HepG2 (cell line): Measurements from ENCODE around the gene HPD. TPM values are rescaled to one million over a fixed set of nuclear protein-coding genes. Genes with fewer than 3 reads are reported as not detected.
A peak's percentile ranks its signal among the peaks of the same experiment; 100 is the strongest.

Experiments used
- ARHGAP35 ChIP-seq: sonication (generic); formaldehyde crosslinking; IDR thresholded peaks from 2 replicates; pipeline ENCODE4 v1.9.0; 2022; ENCODE audit warnings: mild to moderate bottlenecking, inconsistent platforms, moderate library complexity, missing genetic modification reagents, borderline replicate concordance
- CEBPB ChIP-seq: IDR thresholded peaks from 2 replicates; pipeline ENCODE4 v1.6.1; 2011; ENCODE audit warnings: low read depth, low read length, improper control_type of control experiment, borderline replicate concordance
- CHD2 ChIP-seq: IDR thresholded peaks from 2 replicates; pipeline ENCODE4 v1.6.1; 2011; ENCODE audit warnings: low read depth, low read length, improper control_type of control experiment
- DRAP1 ChIP-seq: IDR thresholded peaks from 2 replicates; pipeline ENCODE4 v1.6.1; 2016; ENCODE audit warnings: missing genetic modification reagents, missing compliant biosample characterization
- GTF2F1 ChIP-seq: fragments of 150-350 bp; IDR thresholded peaks from 2 replicates; pipeline ENCODE4 v1.6.1; 2014; ENCODE audit warnings: low read length
- HNF4A ChIP-seq: sonication (generic); formaldehyde crosslinking; IDR thresholded peaks from 2 replicates; pipeline ENCODE4 v1.4.0; 2020; ENCODE audit warnings: missing genetic modification reagents
- MLXIP ChIP-seq: sonication (generic); formaldehyde crosslinking; IDR thresholded peaks from 2 replicates; pipeline ENCODE4 v1.9.0; 2021; ENCODE audit warnings: missing genetic modification reagents, borderline replicate concordance
- SAP130 ChIP-seq: IDR thresholded peaks from 2 replicates; pipeline ENCODE4 v1.6.1; 2016; ENCODE audit warnings: low read depth
- SIN3A ChIP-seq: IDR thresholded peaks from 2 replicates; pipeline ENCODE4 v1.6.1; 2011; ENCODE audit warnings: low read depth, mild to moderate bottlenecking, control low read depth, low read length, borderline replicate concordance
- TBX3 ChIP-seq: fragments of 450-650 bp; IDR thresholded peaks from 2 replicates; pipeline ENCODE4 v1.6.1; 2017; ENCODE audit warnings: antibody characterized with exemption, mild to moderate bottlenecking, inconsistent platforms, borderline replicate concordance
- TCF7L2 ChIP-seq: IDR thresholded peaks from 2 replicates; pipeline ENCODE4 v1.6.1; 2011; ENCODE audit warnings: mild to moderate bottlenecking, low read depth, low read length, moderate library complexity
- XBP1 ChIP-seq: sonication (generic); formaldehyde crosslinking; IDR thresholded peaks from 2 replicates; pipeline ENCODE4 v1.5.0; 2020; ENCODE audit warnings: missing genetic modification reagents
- ZMYM3 ChIP-seq: sonication (generic); formaldehyde crosslinking; IDR thresholded peaks from 2 replicates; pipeline ENCODE4 v1.5.1; 2020; ENCODE audit warnings: mild to moderate bottlenecking, missing genetic modification reagents
- ZNF180 ChIP-seq: sonication (generic); formaldehyde crosslinking; IDR thresholded peaks from 2 replicates; pipeline ENCODE4 v1.4.0; 2020; ENCODE audit warnings: low read depth, missing genetic modification reagents, borderline replicate concordance
- ZNF253 ChIP-seq: sonication (generic); formaldehyde crosslinking; IDR thresholded peaks from 2 replicates; pipeline ENCODE4 v1.8.0; 2022; ENCODE audit warnings: mild to moderate bottlenecking, missing genetic modification reagents, borderline replicate concordance
- ZNF570 ChIP-seq: sonication (generic); formaldehyde crosslinking; IDR thresholded peaks from 2 replicates; pipeline ENCODE4 v1.4.0; 2020; ENCODE audit warnings: mild to moderate bottlenecking, missing genetic modification reagents, borderline replicate concordance
- ZNF878 ChIP-seq: sonication (generic); formaldehyde crosslinking; IDR thresholded peaks from 2 replicates; pipeline ENCODE4 v1.8.1; 2023; ENCODE audit warnings: mild to moderate bottlenecking, missing genetic modification reagents, moderate library complexity
- ZSCAN21 ChIP-seq: sonication (generic); formaldehyde crosslinking; IDR thresholded peaks from 2 replicates; pipeline ENCODE4 v1.8.0; 2022; ENCODE audit warnings: mild to moderate bottlenecking, missing genetic modification reagents, moderate library complexity, borderline replicate concordance
- polyA plus RNA-seq, 8 experiments: library from polyadenylated mRNA; depleted of rRNA in 3 of 8; stranded (reverse) in 7 of 8; unstranded in 1 of 8; fragments of >200 nt; fragmentation: Illumina TruSeq in 4 of 8; extraction: Trizol in 4 of 8; gene quantifications; 2 replicates each; pipeline versions ENCODE4 v1.2.1 to v1.2.3, GENCODE V29; 2011 to 2016; ENCODE audit warnings: low read depth in 4 of 8, missing spikeins in 1 of 8, mixed read lengths in 1 of 8; ENCODE audit not compliant: insufficient read depth in 1 of 8
- total RNA-seq, 5 experiments: library from RNA; depleted of rRNA; stranded (reverse); fragments of >200 nt; fragmentation: Illumina TruSeq; extraction: Trizol; gene quantifications; 2 replicates each; pipeline ENCODE4 v1.2.3, GENCODE V29; 2016; ENCODE audit warnings: low read depth in 1 of 5
- TF ChIP-seq, protein P1 (sequence below): sonication (generic); formaldehyde crosslinking; IDR thresholded peaks from 2 replicates; pipeline ENCODE4 v1.4.0; 2020; ENCODE audit warnings: missing genetic modification reagents
- TF ChIP-seq, protein P2 (sequence below): sonication (generic); formaldehyde crosslinking; IDR thresholded peaks from 2 replicates; pipeline ENCODE4 v1.5.1; 2020; ENCODE audit warnings: mild to moderate bottlenecking, missing genetic modification reagents, moderate library complexity

Gene HPD
- total and polyA plus RNA-seq, 2 of the 13 experiments (the other 11 are each of a cell fraction or from before 2014, with no cell fraction given): 120 to 195 TPM

DNA sequence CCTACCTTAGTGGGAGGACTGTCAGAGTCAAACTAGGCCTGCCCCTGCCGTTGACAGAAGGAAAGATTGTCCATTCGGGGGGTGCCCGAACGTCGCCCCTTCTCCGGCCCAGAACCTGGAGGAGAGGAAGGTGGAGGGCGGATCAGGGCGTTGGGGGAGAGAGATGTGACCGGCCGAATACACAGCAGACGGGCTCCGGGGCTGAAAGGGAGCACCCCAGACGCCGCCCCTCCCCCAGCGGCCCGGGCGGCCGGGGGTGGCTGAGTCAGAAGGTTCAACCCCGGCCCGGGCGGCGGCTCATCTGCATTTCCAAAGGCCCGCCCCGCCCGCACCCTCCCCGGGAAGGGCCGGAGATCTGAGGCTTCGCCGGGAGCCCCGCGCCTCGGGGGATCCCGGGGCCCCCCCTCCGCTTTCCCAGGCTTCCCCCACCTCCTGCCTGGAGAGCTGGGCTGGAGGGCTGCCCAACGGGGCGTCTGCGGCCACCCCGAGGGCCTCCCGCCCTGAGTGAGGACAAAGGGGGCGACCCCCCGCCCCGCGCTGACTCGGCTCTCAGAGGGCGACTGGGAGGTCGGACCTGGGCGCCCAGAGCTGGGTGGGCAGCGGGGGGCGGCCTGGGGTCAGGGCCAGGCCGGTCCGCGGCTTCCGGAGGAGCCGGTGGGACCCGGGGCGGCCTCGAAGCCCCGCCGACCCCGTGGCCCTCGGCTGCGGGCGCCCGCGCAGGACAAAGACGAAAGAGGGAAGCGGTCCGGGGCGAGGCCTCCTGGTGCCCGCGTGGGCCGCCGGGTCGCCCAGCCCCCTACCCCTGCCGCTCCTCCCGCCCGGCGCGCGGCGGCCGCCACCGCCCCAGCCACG lies 58.6 kb downstream of the HPD start (continued):
- TF ChIP-seq MLXIP (0 out of 2 replicates have a peak, but pooled peaks have one; percentile 17), SAP130 (CRISPR knock-in tag) (peak; percentile 76), GTF2F1 (no peak), DRAP1 (peak; percentile 20; the same call in 1 of the 2 replicates), ARHGAP35 (CRISPR knock-in tag) (no peak), HNF4A (CRISPR knock-in tag) (peak; percentile 10; the same call in 1 of the 2 replicates), SIN3A (no peak), TBX3 (peak; percentile 27; the same call in 1 of the 2 replicates), ZNF180 (CRISPR knock-in tag) (no peak), CHD2 (no peak), ZSCAN21 (no peak), CEBPB (no peak), ZMYM3 (CRISPR knock-in tag) (no peak), ZNF878 (CRISPR knock-in tag) (no peak), TCF7L2 (no peak), ZNF570 (CRISPR knock-in tag) (no peak), ZNF253 (CRISPR knock-in tag) (no peak), XBP1 (CRISPR knock-in tag) (0 out of 2 replicates have a peak, but pooled peaks have one; percentile 70)
- TF ChIP-seq, protein P1, sequence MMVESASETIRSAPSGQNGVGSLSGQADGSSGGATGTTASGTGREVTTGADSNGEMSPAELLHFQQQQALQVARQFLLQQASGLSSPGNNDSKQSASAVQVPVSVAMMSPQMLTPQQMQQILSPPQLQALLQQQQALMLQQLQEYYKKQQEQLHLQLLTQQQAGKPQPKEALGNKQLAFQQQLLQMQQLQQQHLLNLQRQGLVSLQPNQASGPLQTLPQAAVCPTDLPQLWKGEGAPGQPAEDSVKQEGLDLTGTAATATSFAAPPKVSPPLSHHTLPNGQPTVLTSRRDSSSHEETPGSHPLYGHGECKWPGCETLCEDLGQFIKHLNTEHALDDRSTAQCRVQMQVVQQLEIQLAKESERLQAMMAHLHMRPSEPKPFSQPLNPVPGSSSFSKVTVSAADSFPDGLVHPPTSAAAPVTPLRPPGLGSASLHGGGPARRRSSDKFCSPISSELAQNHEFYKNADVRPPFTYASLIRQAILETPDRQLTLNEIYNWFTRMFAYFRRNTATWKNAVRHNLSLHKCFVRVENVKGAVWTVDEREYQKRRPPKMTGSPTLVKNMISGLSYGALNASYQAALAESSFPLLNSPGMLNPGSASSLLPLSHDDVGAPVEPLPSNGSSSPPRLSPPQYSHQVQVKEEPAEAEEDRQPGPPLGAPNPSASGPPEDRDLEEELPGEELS (CRISPR knock-in tag): peak; percentile 46; the same call in 1 of the 2 replicates
- TF ChIP-seq, protein P2, sequence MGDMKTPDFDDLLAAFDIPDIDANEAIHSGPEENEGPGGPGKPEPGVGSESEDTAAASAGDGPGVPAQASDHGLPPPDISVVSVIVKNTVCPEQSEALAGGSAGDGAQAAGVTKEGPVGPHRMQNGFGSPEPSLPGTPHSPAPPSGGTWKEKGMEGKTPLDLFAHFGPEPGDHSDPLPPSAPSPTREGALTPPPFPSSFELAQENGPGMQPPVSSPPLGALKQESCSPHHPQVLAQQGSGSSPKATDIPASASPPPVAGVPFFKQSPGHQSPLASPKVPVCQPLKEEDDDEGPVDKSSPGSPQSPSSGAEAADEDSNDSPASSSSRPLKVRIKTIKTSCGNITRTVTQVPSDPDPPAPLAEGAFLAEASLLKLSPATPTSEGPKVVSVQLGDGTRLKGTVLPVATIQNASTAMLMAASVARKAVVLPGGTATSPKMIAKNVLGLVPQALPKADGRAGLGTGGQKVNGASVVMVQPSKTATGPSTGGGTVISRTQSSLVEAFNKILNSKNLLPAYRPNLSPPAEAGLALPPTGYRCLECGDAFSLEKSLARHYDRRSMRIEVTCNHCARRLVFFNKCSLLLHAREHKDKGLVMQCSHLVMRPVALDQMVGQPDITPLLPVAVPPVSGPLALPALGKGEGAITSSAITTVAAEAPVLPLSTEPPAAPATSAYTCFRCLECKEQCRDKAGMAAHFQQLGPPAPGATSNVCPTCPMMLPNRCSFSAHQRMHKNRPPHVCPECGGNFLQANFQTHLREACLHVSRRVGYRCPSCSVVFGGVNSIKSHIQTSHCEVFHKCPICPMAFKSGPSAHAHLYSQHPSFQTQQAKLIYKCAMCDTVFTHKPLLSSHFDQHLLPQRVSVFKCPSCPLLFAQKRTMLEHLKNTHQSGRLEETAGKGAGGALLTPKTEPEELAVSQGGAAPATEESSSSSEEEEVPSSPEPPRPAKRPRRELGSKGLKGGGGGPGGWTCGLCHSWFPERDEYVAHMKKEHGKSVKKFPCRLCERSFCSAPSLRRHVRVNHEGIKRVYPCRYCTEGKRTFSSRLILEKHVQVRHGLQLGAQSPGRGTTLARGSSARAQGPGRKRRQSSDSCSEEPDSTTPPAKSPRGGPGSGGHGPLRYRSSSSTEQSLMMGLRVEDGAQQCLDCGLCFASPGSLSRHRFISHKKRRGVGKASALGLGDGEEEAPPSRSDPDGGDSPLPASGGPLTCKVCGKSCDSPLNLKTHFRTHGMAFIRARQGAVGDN (CRISPR knock-in tag): peak; percentile 48; the same call in 1 of the 2 replicates
